D721Med (cell line): ENCODE data around the gene SLC6A20.

Experiments used
- DNase-seq: peaks from one replicate; pipeline ENCODE4 v3.0.0; 2011; ENCODE audit warnings: low spot score; ENCODE audit not compliant: insufficient read length
- FAIRE-seq: peaks from 2 replicates; lab custom pipeline; 2011; peaks lifted over from hg19 to GRCh38; lab: Jason Lieb, UNC
- TF ChIP-seq, protein P1 (sequence below): IDR thresholded peaks from 2 replicates; pipeline ENCODE4 v1.5.1; 2012; ENCODE audit warnings: mild to moderate bottlenecking, control low read depth; ENCODE audit not compliant: insufficient read depth; ENCODE audit errors: missing control alignments

SLC6A20 gene

GRCh38 chr3:45724911-45725310, 71.4 kb downstream of the SLC6A20 start:
- TF ChIP-seq, protein P1, sequence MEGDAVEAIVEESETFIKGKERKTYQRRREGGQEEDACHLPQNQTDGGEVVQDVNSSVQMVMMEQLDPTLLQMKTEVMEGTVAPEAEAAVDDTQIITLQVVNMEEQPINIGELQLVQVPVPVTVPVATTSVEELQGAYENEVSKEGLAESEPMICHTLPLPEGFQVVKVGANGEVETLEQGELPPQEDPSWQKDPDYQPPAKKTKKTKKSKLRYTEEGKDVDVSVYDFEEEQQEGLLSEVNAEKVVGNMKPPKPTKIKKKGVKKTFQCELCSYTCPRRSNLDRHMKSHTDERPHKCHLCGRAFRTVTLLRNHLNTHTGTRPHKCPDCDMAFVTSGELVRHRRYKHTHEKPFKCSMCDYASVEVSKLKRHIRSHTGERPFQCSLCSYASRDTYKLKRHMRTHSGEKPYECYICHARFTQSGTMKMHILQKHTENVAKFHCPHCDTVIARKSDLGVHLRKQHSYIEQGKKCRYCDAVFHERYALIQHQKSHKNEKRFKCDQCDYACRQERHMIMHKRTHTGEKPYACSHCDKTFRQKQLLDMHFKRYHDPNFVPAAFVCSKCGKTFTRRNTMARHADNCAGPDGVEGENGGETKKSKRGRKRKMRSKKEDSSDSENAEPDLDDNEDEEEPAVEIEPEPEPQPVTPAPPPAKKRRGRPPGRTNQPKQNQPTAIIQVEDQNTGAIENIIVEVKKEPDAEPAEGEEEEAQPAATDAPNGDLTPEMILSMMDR: no peak
- DNase-seq (no peak), FAIRE-seq (peak; percentile 6)

DNA sequence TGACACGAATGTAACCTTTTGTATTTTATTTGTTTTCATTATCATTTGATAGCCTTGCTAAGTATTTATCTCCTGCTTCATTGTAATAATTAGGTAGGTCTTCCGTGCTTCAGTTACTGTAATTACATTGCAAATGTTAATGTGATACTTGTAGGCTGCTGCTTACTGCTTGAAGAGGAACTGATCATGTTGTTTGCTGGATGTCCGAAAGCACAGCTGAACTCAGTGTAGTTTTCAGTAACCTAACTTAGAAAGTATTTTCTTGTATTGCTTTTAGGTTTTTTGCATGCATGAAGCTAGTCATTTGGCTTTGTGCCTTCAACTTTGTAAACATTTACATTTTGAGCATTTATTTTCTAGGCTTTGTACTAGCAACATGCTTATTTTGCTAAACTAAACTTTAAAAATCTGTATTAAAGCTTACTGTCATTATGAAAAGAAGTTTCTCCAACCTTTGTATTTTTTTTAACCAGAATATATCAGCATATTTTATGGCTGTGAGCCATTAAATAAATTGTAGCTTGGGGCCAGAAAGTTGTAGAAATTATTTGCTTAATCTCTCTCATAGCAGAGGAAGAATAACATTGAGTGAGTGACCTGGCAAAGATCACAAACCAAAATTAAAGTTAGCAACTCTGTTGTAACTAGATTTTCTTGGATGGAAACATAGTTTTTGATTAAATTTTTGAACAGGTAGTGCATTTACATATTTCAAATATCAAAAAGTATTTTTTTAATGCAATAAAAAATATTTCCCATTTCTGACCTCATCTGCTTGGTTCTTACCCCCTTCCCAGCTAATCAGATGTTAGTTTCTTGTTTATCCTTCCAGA, 76.5 kb downstream of the SLC6A20 start:
- FAIRE-seq: no peak
- TF ChIP-seq, protein P1: no peak
- DNase-seq: no peak

DNA sequence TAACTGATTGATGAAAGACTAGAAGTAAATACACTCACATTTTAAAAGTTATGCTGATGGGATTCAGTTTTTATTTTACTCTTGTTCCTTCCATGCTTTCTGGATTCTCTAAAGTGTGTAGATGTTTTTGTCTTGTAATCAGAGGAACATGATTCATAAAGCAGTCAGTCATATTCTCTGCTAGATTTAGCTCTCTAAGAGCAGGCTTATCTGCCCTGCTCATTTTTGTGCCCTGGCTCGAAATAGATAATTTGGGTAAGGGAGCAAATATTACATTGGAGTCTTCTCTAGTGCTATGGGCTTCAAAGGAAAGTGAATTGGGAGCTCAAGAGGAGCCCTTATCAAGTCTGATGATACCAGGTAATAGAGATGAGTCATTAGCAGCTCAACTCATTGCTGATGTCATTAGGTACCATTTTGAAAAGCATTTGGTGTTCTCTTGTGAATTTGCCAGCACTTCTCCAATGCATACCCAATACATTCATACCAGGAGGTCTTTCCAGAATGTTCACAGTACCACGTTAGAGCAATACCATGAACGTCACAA, 79.5 kb downstream of the SLC6A20 start:
- DNase-seq (no peak), FAIRE-seq (no peak)
- TF ChIP-seq, protein P1: no peak

DNA sequence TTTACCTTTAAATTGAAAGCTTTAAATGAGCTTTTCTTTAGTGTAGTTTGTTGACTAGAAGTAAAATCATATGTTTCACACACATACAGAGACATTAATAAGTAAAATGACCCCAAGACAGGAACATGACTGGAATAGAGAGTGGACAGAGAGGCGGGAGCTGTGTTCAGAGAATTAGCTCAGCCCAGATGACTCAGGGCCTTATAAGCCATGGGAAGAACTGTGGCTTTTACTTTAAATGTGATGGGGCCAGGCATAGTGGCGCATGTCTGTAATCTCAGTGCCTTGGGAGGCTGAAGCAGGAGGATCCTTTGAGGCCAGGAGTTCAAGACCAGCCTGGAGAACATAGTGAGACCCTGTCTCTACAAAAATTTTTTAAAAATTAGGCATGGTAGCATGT, 80.4 kb downstream of the SLC6A20 start:
- DNase-seq (no peak), FAIRE-seq (no peak)
- TF ChIP-seq, protein P1: no peak

DNA sequence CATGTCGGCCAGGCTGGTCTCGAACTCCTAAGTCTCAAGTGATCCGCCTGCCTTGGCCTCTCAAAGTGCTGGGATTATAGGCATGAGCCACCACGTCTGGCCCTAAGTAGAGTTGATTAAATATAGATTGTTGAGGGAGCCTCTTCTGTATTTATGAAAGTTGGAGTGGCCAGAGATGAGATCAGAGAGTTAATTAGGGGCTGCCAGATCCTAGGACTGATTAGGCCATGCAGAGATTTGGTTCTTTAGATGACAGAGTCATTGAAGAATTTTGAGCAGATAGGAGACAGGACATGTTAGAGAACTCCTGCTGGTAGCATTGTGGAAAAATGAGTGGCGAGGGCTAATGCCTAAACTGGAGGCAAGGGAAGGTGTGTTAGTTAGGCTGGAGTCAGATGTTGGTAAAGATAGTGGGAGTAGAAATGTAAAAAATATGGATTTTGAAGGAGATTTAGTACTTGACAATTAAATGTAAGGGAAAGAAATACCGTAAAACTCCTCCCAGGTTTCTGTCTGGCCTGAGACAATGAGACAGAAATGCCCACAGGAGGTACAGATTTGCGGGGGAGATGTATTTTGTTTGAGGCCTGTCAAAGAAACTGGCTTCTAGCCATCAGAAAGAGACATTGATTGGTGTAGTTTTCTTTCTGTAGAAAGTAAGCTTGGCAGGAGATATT, 83.8 kb downstream of the SLC6A20 start:
- FAIRE-seq: no peak
- TF ChIP-seq, protein P1: no peak
- no peak for DNase-seq

DNA sequence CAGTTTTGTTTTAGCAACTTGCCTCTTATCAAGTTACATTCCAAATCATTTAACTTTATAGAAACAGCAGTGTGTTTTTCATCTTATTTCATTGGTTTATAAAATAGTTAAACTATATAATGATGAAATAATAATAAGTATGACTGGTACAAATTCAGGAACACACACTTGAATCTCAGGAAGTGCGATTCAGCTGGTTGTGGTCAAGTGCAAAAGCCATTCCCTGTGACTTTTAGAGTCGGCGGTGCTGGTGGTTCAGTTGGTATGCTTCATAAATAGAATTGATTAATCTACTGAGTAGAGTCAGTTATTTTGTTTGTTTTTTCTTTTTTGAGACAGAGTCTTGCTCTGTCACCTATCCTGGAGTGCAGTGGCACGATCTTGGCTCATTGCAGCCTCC, 84.4 kb downstream of the SLC6A20 start:
- DNase-seq (no peak), FAIRE-seq (no peak)
- TF ChIP-seq, protein P1: no peak
